ENCODE measurements around the gene ZNF592. TPM values are rescaled to one million over a fixed set of nuclear protein-coding genes. Genes with fewer than 3 reads are reported as not detected.

ZNF592 gene
- total RNA-seq, 5 donors from 2014 or later (not counting 1 experiment from before 2014, with no cell fraction given): 34.5 to 43.6 (median 39.0) TPM

GRCh38 chr15:84775867-84776449, 27.6 kb downstream of the ZNF592 start:
- H3K27ac Mint-ChIP-seq: no peak overlapping the region
- WGBS (ENCODE audit: insufficient coverage): 100% methylated on average over 1 of the region's 1 CpG
- peaks cover 36 to 47% (median 45%) of the 10 kb centered on the region in 3 donors for H3K4me1 Mint-ChIP-seq
- no peaks in the 10 kb centered on the region for H3K9me3 ChIP-seq
- no peaks in the 10 kb centered on the region for H3K4me1 ChIP-seq (ENCODE audit: control insufficient read depth in 1 of 2, extremely low read depth in 1 of 2, insufficient read depth in 2 of 2, low read length in 2 of 2)
- no peaks in the 10 kb centered on the region for H3K9me3 Mint-ChIP-seq
- no peaks in the 10 kb centered on the region for H3K27me3 ChIP-seq (replicated peaks in 1 of 2; ENCODE audit: control insufficient read depth in 2 of 2, extremely low read depth in 1 of 2, insufficient read depth in 2 of 2, low read length in 1 of 2)
- ChIA-PET CTCF (no interaction called here), POLR2A (no interaction called here)
- DNase-seq (no peak), ATAC-seq (replicated peaks in 1 of 4) (no peak)
- no peaks in the 10 kb centered on the region for H3K27me3 Mint-ChIP-seq
- H3K27ac ChIP-seq (ENCODE audit: low read length): no peak overlapping the region
- peaks cover 24% of the 10 kb centered on the region for H3K36me3 Mint-ChIP-seq
- H3K4me3 Mint-ChIP-seq: no peak overlapping the region
- H3K4me3 ChIP-seq (ENCODE audit: control insufficient read depth in 1 of 2, extremely low read depth in 1 of 2, low read length in 1 of 2): no peak overlapping the region
- peaks cover 0 to 14% of the 10 kb centered on the region in 2 donors for H3K36me3 ChIP-seq (ENCODE audit: control insufficient read depth in 2 of 2, extremely low read depth in 1 of 2, insufficient read depth in 1 of 2, low read length in 1 of 2)

- peaks cover 5 to 29% of the 10 kb centered on the region in 2 donors for H3K36me3 ChIP-seq (ENCODE audit: control insufficient read depth in 2 of 2, extremely low read depth in 1 of 2, insufficient read depth in 1 of 2, low read length in 1 of 2)
- no peak overlapping the region for H3K4me3 Mint-ChIP-seq
- 98% methylated on average over 8 of the region's 13 CpGs for WGBS (ENCODE audit: insufficient coverage)
- H3K9me3 ChIP-seq: no peaks in the 10 kb centered on the region
- H3K36me3 Mint-ChIP-seq: peaks cover 36% of the 10 kb centered on the region
- no peak overlapping the region for H3K4me3 ChIP-seq (ENCODE audit: control insufficient read depth in 1 of 2, extremely low read depth in 1 of 2, low read length in 1 of 2)
- no peak overlapping the region for H3K27ac ChIP-seq (ENCODE audit: low read length)
- no peaks in the 10 kb centered on the region for H3K4me1 ChIP-seq (ENCODE audit: control insufficient read depth in 1 of 2, extremely low read depth in 1 of 2, insufficient read depth in 2 of 2, low read length in 2 of 2)
- no peak for ATAC-seq (replicated peaks in 1 of 4)
- no peaks in the 10 kb centered on the region for H3K27me3 ChIP-seq (replicated peaks in 1 of 2; ENCODE audit: control insufficient read depth in 2 of 2, extremely low read depth in 1 of 2, insufficient read depth in 2 of 2, low read length in 1 of 2)
- no peaks in the 10 kb centered on the region for H3K9me3 Mint-ChIP-seq
- POLR2A ChIA-PET: no interaction called here
- CTCF ChIA-PET: no interaction called here
- no peak overlapping the region for H3K27ac Mint-ChIP-seq
- no peak for DNase-seq
- H3K4me1 Mint-ChIP-seq: peaks cover 26 to 32% (median 30%) of the 10 kb centered on the region in 3 donors
- no peaks in the 10 kb centered on the region for H3K27me3 Mint-ChIP-seq
Measured at GRCh38 chr15:84778194-84778593, 29.8 kb downstream of the ZNF592 start.

- DNase-seq: no peak
- H3K4me3 ChIP-seq (ENCODE audit: control insufficient read depth in 1 of 2, extremely low read depth in 1 of 2, low read length in 1 of 2): no peak overlapping the region
- Mint-ChIP-seq H3K36me3 (peaks cover 51% of the 10 kb centered on the region), H3K4me3 (no peak overlapping the region), H3K27ac (no peak overlapping the region), H3K9me3 (no peaks in the 10 kb centered on the region), H3K4me1 (peaks cover 30 to 33% (median 33%) of the 10 kb centered on the region in 3 donors), H3K27me3 (no peaks in the 10 kb centered on the region)
- peaks cover 13 to 49% of the 10 kb centered on the region in 2 donors for H3K36me3 ChIP-seq (ENCODE audit: control insufficient read depth in 2 of 2, extremely low read depth in 1 of 2, insufficient read depth in 1 of 2, low read length in 1 of 2)
- H3K27me3 ChIP-seq (replicated peaks in 1 of 2; ENCODE audit: control insufficient read depth in 2 of 2, extremely low read depth in 1 of 2, insufficient read depth in 2 of 2, low read length in 1 of 2): no peaks in the 10 kb centered on the region
- peaks cover 0 to 5% of the 10 kb centered on the region in 2 experiments for H3K4me1 ChIP-seq (ENCODE audit: control insufficient read depth in 1 of 2, extremely low read depth in 1 of 2, insufficient read depth in 2 of 2, low read length in 2 of 2)
- ChIA-PET CTCF (no interaction called here), POLR2A (no interaction called here)
- H3K9me3 ChIP-seq: no peaks in the 10 kb centered on the region
- ATAC-seq (replicated peaks in 1 of 4): no peak
- WGBS (ENCODE audit: insufficient coverage): no CpG with 5 or more reads among the region's 3 CpGs
- H3K27ac ChIP-seq (ENCODE audit: low read length): no peak overlapping the region
Measured at GRCh38 chr15:84780492-84780891, 32.1 kb downstream of the ZNF592 start.

GRCh38 chr15:84781495-84781894, 33.1 kb downstream of the ZNF592 start:
- Mint-ChIP-seq H3K36me3 (peaks cover 58% of the 10 kb centered on the region), H3K9me3 (no peaks in the 10 kb centered on the region), H3K27ac (no peak overlapping the region), H3K27me3 (no peaks in the 10 kb centered on the region), H3K4me3 (no peak overlapping the region), H3K4me1 (peaks cover 35 to 43% (median 38%) of the 10 kb centered on the region in 3 donors)
- POLR2A ChIA-PET: no interaction called here
- CTCF ChIA-PET: no interaction called here
- DNase-seq (no peak), ATAC-seq (replicated peaks in 1 of 4) (no peak)
- no peak overlapping the region for H3K4me3 ChIP-seq (ENCODE audit: control insufficient read depth in 1 of 2, extremely low read depth in 1 of 2, low read length in 1 of 2)
- WGBS (ENCODE audit: insufficient coverage): 100% methylated on average over 1 of the region's 1 CpG
- H3K27ac ChIP-seq (ENCODE audit: low read length): no peak overlapping the region
- peaks cover 17 to 50% of the 10 kb centered on the region in 2 donors for H3K36me3 ChIP-seq (ENCODE audit: control insufficient read depth in 2 of 2, extremely low read depth in 1 of 2, insufficient read depth in 1 of 2, low read length in 1 of 2)
- peaks cover 0 to 11% of the 10 kb centered on the region in 2 experiments for H3K4me1 ChIP-seq (ENCODE audit: control insufficient read depth in 1 of 2, extremely low read depth in 1 of 2, insufficient read depth in 2 of 2, low read length in 2 of 2)
- H3K9me3 ChIP-seq: no peaks in the 10 kb centered on the region
- no peaks in the 10 kb centered on the region for H3K27me3 ChIP-seq (replicated peaks in 1 of 2; ENCODE audit: control insufficient read depth in 2 of 2, extremely low read depth in 1 of 2, insufficient read depth in 2 of 2, low read length in 1 of 2)

GRCh38 chr15:84782346-84782745, 34.0 kb downstream of the ZNF592 start:
- ChIA-PET POLR2A (no interaction called here), CTCF (no interaction called here)
- H3K27me3 Mint-ChIP-seq: no peaks in the 10 kb centered on the region
- no peaks in the 10 kb centered on the region for H3K9me3 Mint-ChIP-seq
- H3K4me3 Mint-ChIP-seq: no peak overlapping the region
- H3K27ac ChIP-seq (ENCODE audit: low read length): no peak overlapping the region
- H3K4me1 ChIP-seq (ENCODE audit: control insufficient read depth in 1 of 2, extremely low read depth in 1 of 2, insufficient read depth in 2 of 2, low read length in 2 of 2): peaks cover 0 to 15% of the 10 kb centered on the region in 2 experiments
- H3K27ac Mint-ChIP-seq: no peak overlapping the region
- no peak for DNase-seq
- no peaks in the 10 kb centered on the region for H3K9me3 ChIP-seq
- peaks cover 58% of the 10 kb centered on the region for H3K36me3 Mint-ChIP-seq
- no peak overlapping the region for H3K4me3 ChIP-seq (ENCODE audit: control insufficient read depth in 1 of 2, extremely low read depth in 1 of 2, low read length in 1 of 2)
- peaks cover 21 to 52% of the 10 kb centered on the region in 2 donors for H3K36me3 ChIP-seq (ENCODE audit: control insufficient read depth in 2 of 2, extremely low read depth in 1 of 2, insufficient read depth in 1 of 2, low read length in 1 of 2)
- H3K27me3 ChIP-seq (replicated peaks in 1 of 2; ENCODE audit: control insufficient read depth in 2 of 2, extremely low read depth in 1 of 2, insufficient read depth in 2 of 2, low read length in 1 of 2): no peaks in the 10 kb centered on the region
- H3K4me1 Mint-ChIP-seq: peaks cover 38 to 43% (median 41%) of the 10 kb centered on the region in 3 donors
- no peak for ATAC-seq (replicated peaks in 1 of 4)

GRCh38 chr15:84783493-84784251, 35.3 kb downstream of the ZNF592 start:
- no peaks in the 10 kb centered on the region for H3K9me3 Mint-ChIP-seq
- ChIA-PET CTCF (interaction anchor here in 1 of 2 donors (0.5 kb wide), 1 partner anchor 18 kb away, joined by 4 read pairs; no protein-coding TSS in a partner anchor), POLR2A (no interaction called here)
- Histone ChIP-seq H3K36me3 (ENCODE audit: control insufficient read depth in 2 of 2, extremely low read depth in 1 of 2, insufficient read depth in 1 of 2, low read length in 1 of 2) (peaks cover 22 to 44% of the 10 kb centered on the region in 2 donors), H3K27ac (ENCODE audit: low read length) (no peak overlapping the region), H3K4me3 (ENCODE audit: control insufficient read depth in 1 of 2, extremely low read depth in 1 of 2, low read length in 1 of 2) (no peak overlapping the region), H3K27me3 (replicated peaks in 1 of 2; ENCODE audit: control insufficient read depth in 2 of 2, extremely low read depth in 1 of 2, insufficient read depth in 2 of 2, low read length in 1 of 2) (no peaks in the 10 kb centered on the region), H3K4me1 (ENCODE audit: control insufficient read depth in 1 of 2, extremely low read depth in 1 of 2, insufficient read depth in 2 of 2, low read length in 2 of 2) (peaks cover 0 to 17% of the 10 kb centered on the region in 2 experiments), H3K9me3 (no peaks in the 10 kb centered on the region)
- H3K27ac Mint-ChIP-seq: no peak overlapping the region
- no peaks in the 10 kb centered on the region for H3K27me3 Mint-ChIP-seq
- H3K36me3 Mint-ChIP-seq: peaks cover 62% of the 10 kb centered on the region
- peaks cover 44 to 48% (median 45%) of the 10 kb centered on the region in 3 donors for H3K4me1 Mint-ChIP-seq
- WGBS (ENCODE audit: insufficient coverage): 91% methylated on average over 12 of the region's 12 CpGs
- H3K4me3 Mint-ChIP-seq: no peak overlapping the region
- ATAC-seq (replicated peaks in 1 of 4): no peak
- DNase-seq: no peak

Data from T-cell (primary cell).